Heart right ventricle (tissue), 16 donors: ENCODE results near the gene COPS6. TPM values are rescaled to one million over a fixed set of nuclear protein-coding genes. Genes with fewer than 3 reads are reported as not detected.

Experiments
- ATAC-seq, 8 donors: fragments of 200-7000 bp; cut with Tn5 transposase; one replicate each; pipeline ENCODE4 v1.9.1; 2020; ENCODE audit warnings: mild to moderate bottlenecking in 8 of 8, moderate library complexity in 8 of 8, moderate number of reproducible peaks in 1 of 8
- DNase-seq, 2 donors: peaks; one replicate each; pipeline ENCODE4 v3.0.0-alpha.2; 2020
- H3K27ac ChIP-seq, 10 donors: fragments of 200-600 bp; sonication (generic) in 2 of 10; one replicate each; pipeline versions ENCODE4 v1.5.0 to v1.8.0; 2020 to 2022; ENCODE audit warnings: mild to moderate bottlenecking in 3 of 10
- H3K27me3 ChIP-seq, 7 donors: fragments of 200-600 bp; one replicate each; pipeline ENCODE4 v1.8.0; 2021 to 2022; ENCODE audit warnings: mild to moderate bottlenecking in 2 of 7
- H3K36me3 ChIP-seq, 9 donors: fragments of 200-600 bp; sonication (generic) in 1 of 9; one replicate each; pipeline versions ENCODE4 v1.5.0 to v1.8.0; 2020 to 2022; ENCODE audit warnings: mild to moderate bottlenecking in 2 of 9
- H3K4me1 ChIP-seq, 9 donors: fragments of 200-600 bp; sonication (generic) in 1 of 9; one replicate each; pipeline versions ENCODE4 v1.5.0 to v1.8.0; 2020 to 2022; ENCODE audit warnings: mild to moderate bottlenecking in 4 of 9
- H3K4me3 ChIP-seq, 10 donors: fragments of 200-600 bp; sonication (generic) in 2 of 10; one replicate each; pipeline versions ENCODE4 v1.5.0 to v1.8.0; 2020 to 2022; ENCODE audit warnings: mild to moderate bottlenecking in 7 of 10, moderate library complexity in 2 of 10
- H3K9me3 ChIP-seq, 11 donors: fragments of 200-600 bp in 10 of 11; sonication (generic) in 2 of 11; one replicate each; pipeline versions ENCODE4 v1.5.0 to v1.8.0; 2013 to 2022; ENCODE audit warnings: mild to moderate bottlenecking in 2 of 11, control low read depth in 1 of 11, moderate library complexity in 1 of 11
- WGBS, 2 donors: extraction: QIAGEN DNeasy Blood & Tissue Kit; methylation state at CpG; one replicate each; pipeline ENCODE4 v1.1.7; 2013; ENCODE audit warnings: inconsistent platforms in 1 of 2; 5-methylcytosine and 5-hydroxymethylcytosine counted together
- intact Hi-C, 10 donors: fragments of 100-400 bp; cut with DNase I; formaldehyde crosslinking; loops; one replicate each; pipeline versions ENCODE4 v1.11.1 to v1.14.2; 2022
- polyA plus RNA-seq, 2 donors: library from polyadenylated mRNA; stranded (reverse); fragments of 200-250 nt; gene quantifications; one replicate each; pipeline ENCODE4 v1.2.3, GENCODE V29; 2013
- total RNA-seq, 10 donors: library from RNA; stranded (reverse); fragmentation: NEBNext Ultra II Directional in 3 of 10; extraction: Animal tissue kit (Norgen Biotek cat#: 25700) in 3 of 10; gene quantifications; one replicate each; pipeline versions ENCODE4 v1.2.1 to v1.2.4, GENCODE V29; 2021 to 2023
- TF ChIP-seq, protein P1 (sequence below), 9 donors: fragments of 200-600 bp; sonication (generic) in 2 of 9; IDR thresholded peaks; one replicate each; pipeline versions ENCODE4 v1.5.0 to v1.8.0; 2021 to 2022; ENCODE audit warnings: antibody characterized with exemption in 9 of 9, mild to moderate bottlenecking in 5 of 9, moderate library complexity in 1 of 9
- donor health status: Arrhythmogenic right ventricular cardiomyopathy.
- donor health status: ischemic (EF 13 %, LVEDD 7.1; RV severe dilation, severe dysfunction).
- donor health status: healthy with polysubstance abuse.
- donor health status: DM: no; HTN: yes; CAD: no.
- donor health status: DM: no; HTN: no; CAD: no.
- donor health status: ischemic (EF 25% LVEDD 6.9; RV normal size, moderate dysfunction).
- donor health status: ischemic (EF 25% LVEDD 5.7; RV mildly dilated, moderate dysfunction).
- donor health status: healthy.
- donor health status: DM: yes; HTN: yes; CAD: no.
- donor health status: Ischemic cardiomyopathy.
- donor health status: ischemic (EF 35%, LVEDD 5.7; RV mildly dilated, moderate dysfunction).
- donor health status: nonischemic (EF 11% LVEDD 7.7; RV severe dilation, severe dysfunction).
- donor health status: DM: yes; HTN: yes; CAD: no.
- donor health status: PGD.
- donor health status: ischemic (EF 29% LVEDD 5.4; RV normal size, mild dysfunction).
- donor health status: nonischemic (EF 23%, LVEDD 6.1; RV moderate dilation, normal function).

Gene COPS6
- total and polyA plus RNA-seq, 12 donors = 106 to 135 (median 116) TPM

DNA sequence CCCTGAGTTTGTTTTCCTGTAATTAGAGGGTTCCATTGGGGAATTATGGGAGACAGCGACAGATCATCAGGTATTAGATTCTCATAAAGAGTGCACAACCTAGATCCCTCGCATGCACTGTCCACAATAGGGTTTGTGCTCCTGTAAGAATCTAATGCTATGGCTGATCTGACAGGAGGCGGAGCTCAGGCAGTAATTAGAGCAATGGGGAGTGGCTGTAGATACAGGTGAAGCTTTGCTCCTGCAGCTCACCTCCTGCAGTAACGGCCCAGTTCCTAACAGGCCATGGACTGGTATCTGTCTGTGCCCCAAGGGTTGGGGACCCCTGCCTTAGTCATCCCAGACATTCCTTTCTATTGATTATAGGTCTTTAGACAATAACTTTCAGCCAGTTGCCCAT, 40.1 kb upstream of the COPS6 start:
- TF ChIP-seq, protein P1, sequence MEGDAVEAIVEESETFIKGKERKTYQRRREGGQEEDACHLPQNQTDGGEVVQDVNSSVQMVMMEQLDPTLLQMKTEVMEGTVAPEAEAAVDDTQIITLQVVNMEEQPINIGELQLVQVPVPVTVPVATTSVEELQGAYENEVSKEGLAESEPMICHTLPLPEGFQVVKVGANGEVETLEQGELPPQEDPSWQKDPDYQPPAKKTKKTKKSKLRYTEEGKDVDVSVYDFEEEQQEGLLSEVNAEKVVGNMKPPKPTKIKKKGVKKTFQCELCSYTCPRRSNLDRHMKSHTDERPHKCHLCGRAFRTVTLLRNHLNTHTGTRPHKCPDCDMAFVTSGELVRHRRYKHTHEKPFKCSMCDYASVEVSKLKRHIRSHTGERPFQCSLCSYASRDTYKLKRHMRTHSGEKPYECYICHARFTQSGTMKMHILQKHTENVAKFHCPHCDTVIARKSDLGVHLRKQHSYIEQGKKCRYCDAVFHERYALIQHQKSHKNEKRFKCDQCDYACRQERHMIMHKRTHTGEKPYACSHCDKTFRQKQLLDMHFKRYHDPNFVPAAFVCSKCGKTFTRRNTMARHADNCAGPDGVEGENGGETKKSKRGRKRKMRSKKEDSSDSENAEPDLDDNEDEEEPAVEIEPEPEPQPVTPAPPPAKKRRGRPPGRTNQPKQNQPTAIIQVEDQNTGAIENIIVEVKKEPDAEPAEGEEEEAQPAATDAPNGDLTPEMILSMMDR (IDR thresholded peaks at IDR 0.05) = no peak
- Histone ChIP-seq H3K4me3 (peak overlapping the region in 3 of 10 donors; percentile 82 to 91 (median 82)), H3K4me1 (peaks cover 4 to 24% (median 12%) of the 10 kb centered on the region in 9 donors), H3K9me3 (no peaks in the 10 kb centered on the region), H3K36me3 (peaks cover 0 to 11% (median 0%) of the 10 kb centered on the region in 9 donors), H3K27ac (no peak overlapping the region), H3K27me3 (no peaks in the 10 kb centered on the region)
- 94 to 95% methylated on average over 4 of the region's 4 CpGs for WGBS, 2 donors
- DNase-seq = no peak
- intact Hi-C loops = loop anchor here in 3 of 10 donors (2.0 to 5.0 kb wide), 2 partner anchors 34 to 52 kb away; partner anchors contain the start of genes AP4M1 (in 3 of the 3), MCM7 (in 3 of the 3) and ZNF3 (in 1 of the 3)
- ATAC-seq = no peak

DNA sequence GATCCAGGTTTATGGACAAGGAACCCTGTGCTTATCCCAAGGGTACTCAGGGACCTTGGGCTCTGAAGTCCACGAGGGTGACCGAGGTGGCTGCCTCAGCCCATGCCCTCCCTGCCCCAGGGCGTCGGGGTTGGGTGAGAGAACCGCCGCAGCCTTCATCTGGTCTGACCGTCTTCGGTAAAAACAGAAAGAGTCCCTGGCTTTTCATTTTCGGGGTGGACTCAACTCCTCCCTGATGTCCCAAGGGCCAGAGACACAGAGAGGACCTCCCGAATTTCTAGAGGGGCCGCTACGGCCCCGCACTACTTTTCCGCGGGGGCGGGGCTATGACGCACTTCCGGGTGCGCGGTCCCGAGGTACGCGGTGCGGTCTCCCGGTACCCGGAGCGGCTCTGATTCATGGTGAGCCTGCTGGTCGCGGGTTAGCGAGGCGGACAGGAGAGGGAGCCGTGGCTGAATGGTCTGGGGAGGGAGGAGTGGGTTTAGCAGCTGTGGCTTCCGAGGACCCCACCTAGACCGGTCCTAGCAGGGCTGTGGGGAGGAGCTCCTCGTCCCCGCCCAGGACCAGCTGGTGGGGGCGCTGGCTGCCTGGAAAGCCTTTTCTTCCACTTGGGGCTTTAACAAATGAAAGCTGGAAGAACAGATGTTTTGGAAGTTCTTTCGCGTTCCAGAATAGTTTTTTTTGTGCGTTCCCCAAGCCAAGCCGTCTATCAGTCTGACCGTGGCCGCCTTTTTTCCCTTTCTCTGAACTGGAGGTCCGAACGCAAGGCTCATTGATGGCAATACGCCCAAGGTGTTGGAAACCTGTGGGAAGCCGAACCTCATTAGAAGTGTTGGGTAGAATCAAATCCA, 39.1 kb upstream of the COPS6 start, which contains the start of gene ZSCAN21:
Gene ZSCAN21 (plus strand): TSS at position 334 of the 851 bp plus-strand sequence. CDS start 7,233 bp downstream, outside the sequence.
- intact Hi-C loops = loop anchor here in 8 of 10 donors (2.0 to 10.0 kb wide), 8 partner anchors 32 to 135 kb away; partner anchors contain the start of genes AP4M1 (in 3 of the 8), MCM7 (in 3 of the 8), TRIM4 (in 2 of the 8) and GJC3 (in 1 of the 8)
- 0 to 1% methylated on average over 47 of the region's 47 CpGs for WGBS, 2 donors
- TF ChIP-seq, protein P1 (IDR thresholded peaks at IDR 0.05) = peak in 4 of 9 donors; percentile 30 to 48 (median 45)

DNA sequence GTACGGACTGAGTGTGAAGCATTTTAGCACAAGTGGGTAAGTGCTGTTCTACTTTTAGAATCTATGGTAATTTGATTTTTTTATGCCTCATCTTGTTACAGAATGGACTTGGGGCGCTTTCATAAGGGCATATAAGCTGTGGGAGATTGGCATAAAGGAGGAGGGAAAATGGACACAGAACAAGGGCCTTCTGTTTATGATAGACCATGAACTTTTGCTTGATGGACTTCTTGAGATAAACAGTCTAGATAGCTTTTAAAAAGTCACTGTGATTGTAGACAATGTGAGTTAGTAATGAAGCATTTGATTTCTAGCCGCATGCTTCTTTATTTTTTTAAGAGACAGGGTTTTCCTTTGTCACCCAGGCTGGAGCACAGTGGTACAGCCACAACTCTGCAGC, 37.2 kb upstream of the COPS6 start:
- no peak overlapping the region for H3K4me3 ChIP-seq
- 86 to 90% methylated on average over 3 of the region's 3 CpGs for WGBS, 2 donors
- intact Hi-C loops = loop anchor here in 8 of 10 donors (5.0 to 10.0 kb wide), 6 partner anchors 34 to 137 kb away; partner anchors contain the start of genes TRIM4 (in 2 of the 8), GJC3 (in 1 of the 8) and ZKSCAN1 (in 1 of the 8)
- TF ChIP-seq, protein P1 (IDR thresholded peaks at IDR 0.05) = no peak
- H3K27me3 ChIP-seq = no peaks in the 10 kb centered on the region
- peaks cover 4 to 24% (median 12%) of the 10 kb centered on the region in 9 donors for H3K4me1 ChIP-seq
- H3K36me3 ChIP-seq = peaks cover 0 to 18% (median under 1%) of the 10 kb centered on the region in 9 donors
- ATAC-seq = no peak
- H3K27ac ChIP-seq = no peak overlapping the region
- no peak for DNase-seq
- H3K9me3 ChIP-seq = no peaks in the 10 kb centered on the region

More for the DNA sequence above, 39.1 kb upstream of the COPS6 start, which contains the start of gene ZSCAN21:
- peaks cover 4 to 24% (median 12%) of the 10 kb centered on the region in 9 donors for H3K4me1 ChIP-seq
- peak within 1 kb of the TSS; percentile 69 to 92 (median 84) for H3K4me3 ChIP-seq
- DNase-seq (peak; percentile 85 to 89), ATAC-seq (peak; percentile 95 to 99 (median 98))
- no peaks in the 10 kb centered on the region for H3K27me3 ChIP-seq
- H3K9me3 ChIP-seq = no peaks in the 10 kb centered on the region
- peak within 1 kb of the TSS; percentile 90 to 98 (median 96) for H3K27ac ChIP-seq
- peaks cover 0 to 11% (median 0%) of the 10 kb centered on the region in 9 donors for H3K36me3 ChIP-seq

DNA sequence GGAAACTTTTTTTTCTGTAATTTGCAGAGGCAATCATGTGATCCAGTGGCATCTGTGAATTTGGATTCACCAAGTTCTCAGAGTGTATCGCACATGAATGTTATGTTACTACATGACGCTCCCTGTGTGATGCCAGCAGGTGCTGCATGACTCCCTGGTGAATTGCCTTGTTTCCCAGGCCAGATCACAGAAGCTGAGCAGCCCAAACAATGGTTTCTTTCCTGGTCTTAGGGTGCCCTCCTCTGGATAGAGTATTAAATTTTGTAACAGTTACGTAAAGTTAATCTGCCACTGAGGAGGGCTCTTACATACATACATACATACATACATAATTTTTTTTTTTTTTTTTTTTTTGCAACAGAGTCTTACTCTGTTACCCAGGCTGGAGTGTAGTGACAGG, 35.6 kb upstream of the COPS6 start:
- Histone ChIP-seq H3K27me3 (no peaks in the 10 kb centered on the region), H3K27ac (no peak overlapping the region), H3K4me1 (peaks cover 4 to 24% (median 12%) of the 10 kb centered on the region in 9 donors), H3K4me3 (no peak overlapping the region), H3K9me3 (no peaks in the 10 kb centered on the region), H3K36me3 (peaks cover 0 to 34% (median 16%) of the 10 kb centered on the region in 9 donors)
- WGBS, 2 donors = 55 to 70% methylated on average over 3 of the region's 3 CpGs
- intact Hi-C loops = loop anchor here in 8 of 10 donors (5.0 to 10.0 kb wide), 6 partner anchors 36 to 138 kb away; partner anchors contain the start of genes TRIM4 (in 2 of the 8), GJC3 (in 1 of the 8) and ZKSCAN1 (in 1 of the 8)
- ATAC-seq (peak in 3 of 8 donors; percentile 14 to 45 (median 29)), DNase-seq (peak in 1 of 2 donors; percentile 13)
- TF ChIP-seq, protein P1 (IDR thresholded peaks at IDR 0.05) = peak in 6 of 9 donors; percentile 11 to 43 (median 36)
